Stimulated activated CD4-positive, alpha-beta T cell treated with anti-CD3 and anti-CD28 coated beads, Interleukin-4, amount 100 ng/mL, for 24 hours (primary cell): Measurements from ENCODE around the gene CD47.

ENCODE experiments used
- DNase-seq: peaks from one replicate; pipeline ENCODE4 v3.0.0-alpha.2; 2020

Gene CD47

DNA sequence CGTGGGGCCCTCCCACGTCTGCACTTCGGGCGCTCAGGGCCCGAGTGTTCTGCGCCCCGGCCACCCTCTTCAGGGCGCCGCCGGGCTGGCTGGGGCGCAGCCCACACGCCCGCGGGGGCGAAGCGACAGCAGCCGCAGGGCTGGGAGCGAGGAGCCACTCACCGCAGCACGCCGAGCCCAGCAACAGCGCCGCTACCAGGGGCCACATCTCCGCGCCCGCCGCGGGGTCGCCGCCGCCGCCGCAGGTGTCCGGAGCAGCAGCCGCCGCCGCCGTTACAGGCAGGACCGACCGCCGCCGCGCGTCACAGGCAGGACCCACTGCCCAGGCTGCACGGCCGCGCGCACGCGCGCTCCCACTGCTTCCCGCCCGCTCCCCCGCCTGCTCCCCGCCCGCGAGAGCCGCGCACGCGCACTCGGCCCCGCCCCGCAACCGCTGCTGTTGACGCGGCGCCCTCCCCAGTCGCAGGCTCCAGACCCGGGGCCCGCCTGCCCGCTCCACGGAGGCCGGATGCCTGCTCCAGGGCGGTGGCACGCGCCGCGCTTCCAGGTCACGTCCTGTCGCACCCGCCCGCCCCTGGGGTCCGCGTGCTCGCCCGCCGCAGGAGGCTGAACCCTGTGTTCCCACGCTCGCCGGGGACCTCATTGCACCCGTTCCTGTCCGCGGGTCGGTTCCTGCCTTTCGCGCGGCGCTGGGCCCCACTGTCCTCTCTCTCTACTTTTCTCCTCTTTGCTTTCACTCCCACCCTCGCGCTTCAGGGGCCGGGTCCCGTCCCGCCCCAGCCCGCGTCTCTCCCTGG lies at the start of gene CD47:
Gene CD47, minus strand, starts transcription at position 331 of the 797 bp plus-strand sequence. Its CDS starts 123 bp downstream, at position 208.
- peak; percentile 93 for DNase-seq

GRCh38 chr3:108137460-108137814 lies 46.6 kb upstream of the CD47 start:
- DNase-seq: no peak

DNA sequence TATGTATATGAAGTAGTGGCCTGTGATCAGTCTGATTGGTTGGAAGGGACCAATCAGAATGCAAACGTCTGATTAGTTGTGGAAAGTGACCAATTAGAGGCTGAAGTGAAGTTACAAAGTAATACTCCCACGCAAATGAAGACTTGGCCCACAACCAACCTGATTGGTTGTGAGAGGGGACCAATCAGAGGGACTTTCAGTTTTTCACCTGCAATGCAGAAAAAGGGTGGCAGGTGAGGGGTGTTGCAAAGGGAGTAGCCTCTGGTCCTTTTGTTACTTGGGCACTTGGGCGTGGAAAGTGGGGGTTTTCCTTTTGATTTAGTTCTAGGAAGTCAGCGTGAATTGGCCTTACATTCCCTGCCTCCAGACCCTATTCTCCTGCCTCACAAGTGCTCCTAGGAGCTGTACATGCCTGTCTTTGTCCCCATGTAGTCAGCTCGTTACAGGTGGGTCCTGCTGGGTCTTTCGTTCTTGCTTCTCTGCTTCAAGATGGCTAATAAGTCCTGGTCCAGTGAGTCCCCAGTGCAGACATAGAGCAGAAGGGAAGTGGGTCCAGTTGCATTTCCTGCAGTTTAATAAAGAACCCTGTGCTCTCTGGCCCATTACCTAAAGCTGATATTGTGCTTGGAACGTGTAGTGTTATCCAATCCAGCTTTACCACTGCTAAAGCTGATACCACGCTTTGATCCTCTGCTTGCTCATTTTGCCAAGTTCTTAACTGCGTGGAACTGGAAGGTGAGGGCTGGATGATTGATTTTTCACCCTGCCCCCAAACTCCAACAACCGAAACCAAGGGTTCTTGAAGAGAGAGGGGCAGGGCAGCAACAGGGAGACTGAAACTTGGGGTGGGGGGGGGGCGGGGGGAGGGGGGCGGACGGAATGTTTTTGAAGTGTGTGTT lies 46.0 kb upstream of the CD47 start:
- DNase-seq: no peak

DNA sequence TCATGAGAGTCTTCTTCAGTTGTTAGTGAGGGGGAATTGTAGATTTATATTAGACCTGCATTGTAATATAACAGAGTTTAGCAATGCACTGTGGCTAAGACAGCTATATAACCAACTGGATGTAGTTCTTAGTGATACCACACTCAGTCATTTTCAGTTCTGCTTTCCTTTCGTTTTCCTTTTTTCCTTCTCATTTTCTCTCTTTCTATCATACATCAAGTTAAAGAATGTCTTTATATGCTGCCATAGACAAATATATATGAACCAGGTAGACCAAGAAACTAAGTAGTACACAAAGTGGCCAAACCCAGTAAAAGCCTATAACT lies 43.7 kb upstream of the CD47 start:
- DNase-seq: no peak

DNA sequence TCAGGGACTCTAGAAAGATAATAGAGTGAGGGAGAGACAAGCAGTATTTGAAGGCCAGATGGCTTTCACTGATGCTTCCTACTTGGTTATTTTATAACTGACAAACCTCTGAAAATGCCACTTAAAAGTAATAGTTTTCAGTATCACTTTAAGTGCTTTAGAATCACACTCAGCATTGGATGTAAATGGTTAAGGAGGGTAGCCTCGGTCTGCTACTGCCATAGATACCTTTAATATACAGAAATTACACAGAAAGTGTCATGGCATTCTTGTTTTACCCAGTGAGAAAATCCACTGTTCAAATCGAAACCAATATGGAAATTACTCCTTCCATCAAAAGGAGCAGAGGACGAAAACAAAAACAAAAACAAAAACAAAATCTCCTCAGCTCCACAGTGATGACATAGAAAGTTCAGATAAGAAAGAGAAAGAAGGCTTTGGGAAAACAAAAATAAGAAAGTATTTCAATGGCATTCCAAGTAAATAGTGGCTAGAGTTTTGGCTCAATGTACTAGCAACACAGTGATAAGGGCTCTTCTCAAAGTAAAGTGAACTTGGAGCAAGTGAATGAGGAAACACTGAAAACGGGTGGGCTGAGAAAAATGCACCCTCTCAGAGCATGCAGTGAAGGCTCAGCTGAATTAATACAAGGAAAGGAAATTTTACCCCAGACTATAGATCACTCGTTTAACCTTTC lies 43.2 kb upstream of the CD47 start:
- DNase-seq: no peak

GRCh38 chr3:108133048-108133369 lies 42.2 kb upstream of the CD47 start:
- no peak for DNase-seq

- no peak for DNase-seq
Observed at GRCh38 chr3:108131475-108132134, 40.8 kb upstream of the CD47 start.

GRCh38 chr3:108130701-108131474 lies 40.1 kb upstream of the CD47 start:
- peak; percentile 18 for DNase-seq

DNA sequence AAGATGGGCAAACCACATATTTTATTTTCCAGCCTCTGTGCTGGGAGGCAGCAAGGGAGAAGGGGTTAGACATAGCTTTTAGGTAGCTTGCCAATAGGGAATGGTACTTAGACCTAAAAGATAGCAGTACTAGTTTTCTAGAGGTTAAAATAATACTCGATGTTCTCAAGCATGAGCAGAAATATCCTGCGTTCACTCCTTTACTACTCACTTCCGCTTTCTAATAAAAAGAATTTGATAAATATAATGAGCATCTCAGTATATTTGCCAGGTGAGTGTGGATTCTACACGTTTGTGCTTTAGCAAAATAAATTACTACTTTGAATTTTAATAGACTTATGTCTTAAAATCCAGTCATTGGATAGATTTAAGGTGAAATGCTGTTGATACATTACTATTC lies 39.4 kb upstream of the CD47 start:
- no peak for DNase-seq

- peak; percentile 61 for DNase-seq
Observed at GRCh38 chr3:108127301-108127988, 36.6 kb upstream of the CD47 start.

- no peak for DNase-seq
Observed at GRCh38 chr3:108126348-108126747, 35.5 kb upstream of the CD47 start.

GRCh38 chr3:108125550-108126071 lies 34.8 kb upstream of the CD47 start:
- peak; percentile 57 for DNase-seq

DNA sequence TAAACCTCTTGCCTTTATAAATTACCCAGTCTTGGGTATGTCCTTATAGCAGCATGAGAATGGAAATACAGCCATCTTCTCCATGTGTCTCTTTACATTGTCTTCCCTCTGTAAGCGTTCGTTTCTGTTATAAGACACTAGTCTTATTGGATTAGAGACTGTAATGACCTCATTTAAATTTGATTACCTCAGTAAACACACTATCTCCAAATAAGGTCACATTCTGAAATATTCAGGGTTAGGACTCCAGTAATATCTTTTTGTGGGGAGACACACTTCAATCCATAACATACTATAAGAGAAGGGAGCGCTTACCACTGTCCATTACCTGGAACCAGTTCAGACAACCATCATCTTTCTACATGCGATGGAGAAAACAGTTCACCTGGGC lies 34.3 kb upstream of the CD47 start:
- DNase-seq: no peak

GRCh38 chr3:108124337-108125152 lies 33.7 kb upstream of the CD47 start:
- peak; percentile 81 for DNase-seq

DNA sequence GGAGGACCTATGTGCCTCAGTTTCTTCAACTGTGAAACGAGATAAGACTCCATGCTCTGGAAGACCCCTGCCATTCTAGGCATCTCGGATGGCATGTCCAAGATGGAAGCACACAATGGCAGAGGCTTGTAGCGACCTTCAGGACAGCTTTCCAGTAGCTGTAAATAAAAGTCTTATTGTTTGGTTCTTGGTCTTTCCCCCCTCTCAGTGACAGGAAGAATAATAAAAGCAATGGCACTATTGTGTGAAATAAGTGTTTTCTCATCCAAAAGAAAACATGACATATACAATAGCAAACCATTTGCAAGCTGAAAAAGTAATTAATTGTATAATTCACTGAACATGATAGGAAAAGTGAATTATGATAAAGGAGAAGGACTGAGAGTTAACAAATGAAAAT lies 32.5 kb upstream of the CD47 start:
- no peak for DNase-seq

DNA sequence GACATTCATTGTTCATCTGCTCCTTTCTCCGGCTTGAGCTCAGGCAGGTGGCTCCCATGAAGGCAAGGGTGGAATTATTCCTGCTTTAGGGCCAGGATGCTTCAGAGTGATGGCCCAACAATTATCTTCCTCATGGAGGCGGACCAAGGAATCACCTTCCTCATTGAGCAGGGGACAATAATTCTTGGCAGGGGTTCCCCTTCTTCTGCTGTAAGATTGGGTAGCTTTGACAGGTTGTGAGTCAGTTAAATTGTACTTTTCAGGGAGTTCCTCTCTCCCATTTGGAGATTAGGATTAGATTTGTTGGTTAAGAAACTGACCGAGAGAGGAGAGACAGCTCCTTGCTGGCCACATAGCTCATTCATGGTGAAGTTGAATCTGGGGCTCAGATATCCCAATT lies 31.4 kb upstream of the CD47 start:
- no peak for DNase-seq

GRCh38 chr3:108119398-108120104 lies 28.7 kb upstream of the CD47 start:
- no peak for DNase-seq

- peak; percentile 50 for DNase-seq
Observed at GRCh38 chr3:108118038-108118768, 27.4 kb upstream of the CD47 start.

GRCh38 chr3:108117241-108117775 lies 26.5 kb upstream of the CD47 start:
- no peak for DNase-seq
